G401 (cell line): ENCODE data around the gene HIGD1C. TPM values are rescaled to one million over a fixed set of nuclear protein-coding genes. Genes with fewer than 3 reads are reported as not detected.

Experiments used
- DNase-seq: peaks from one replicate; pipeline ENCODE4 v3.0.0-alpha.2; 2015; ENCODE audit warnings: low spot score
- in situ Hi-C: cut with HindIII; loops from 2 replicates; pipeline ENCODE4 v1.10.0; 2016; ENCODE audit warnings: low sequenced_read_pairs, mixed read lengths
- total RNA-seq: library from RNA; depleted of rRNA; stranded (reverse); fragments of >200 nt; shearing (Covaris generic); gene quantifications from 2 replicates; pipeline ENCODE4 v1.2.3, GENCODE V29; 2014

Gene HIGD1C
- total RNA-seq, 1 experiment from 2014 or later: not detected

DNA sequence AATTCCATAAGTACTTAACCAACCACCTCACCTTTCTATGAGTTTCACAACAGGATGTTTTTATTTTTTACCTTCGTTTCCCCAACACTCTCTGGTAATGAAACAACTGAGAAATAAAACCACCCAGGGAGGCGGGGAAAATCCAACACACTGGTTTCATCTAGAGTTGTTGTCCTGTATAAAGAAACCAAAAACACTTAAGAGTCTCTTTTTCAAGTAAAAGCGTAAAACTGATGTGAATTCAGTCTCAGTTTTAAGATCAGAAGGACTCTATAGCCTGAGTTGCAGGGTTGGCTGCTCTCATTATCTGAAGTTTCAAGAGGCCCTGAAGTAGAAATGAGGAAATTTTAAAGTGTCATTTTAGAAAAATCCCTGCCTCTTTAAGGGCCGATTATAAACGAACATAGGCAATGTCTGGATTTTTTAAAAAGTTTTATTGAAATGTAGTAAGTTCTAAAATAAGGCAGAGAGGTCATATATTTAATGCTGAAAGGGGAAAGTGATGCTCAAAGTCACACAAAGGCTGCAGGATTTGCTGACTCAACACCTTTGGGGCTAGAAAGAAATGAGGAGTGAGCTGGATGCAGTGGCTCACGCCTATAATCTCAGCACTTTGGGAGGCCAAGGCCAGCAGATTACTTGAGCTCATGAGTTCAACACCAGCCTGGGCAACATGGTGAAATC is 27.2 kb downstream of the HIGD1C start:
- in situ Hi-C loops: no loop called here
- DNase-seq: no peak

DNA sequence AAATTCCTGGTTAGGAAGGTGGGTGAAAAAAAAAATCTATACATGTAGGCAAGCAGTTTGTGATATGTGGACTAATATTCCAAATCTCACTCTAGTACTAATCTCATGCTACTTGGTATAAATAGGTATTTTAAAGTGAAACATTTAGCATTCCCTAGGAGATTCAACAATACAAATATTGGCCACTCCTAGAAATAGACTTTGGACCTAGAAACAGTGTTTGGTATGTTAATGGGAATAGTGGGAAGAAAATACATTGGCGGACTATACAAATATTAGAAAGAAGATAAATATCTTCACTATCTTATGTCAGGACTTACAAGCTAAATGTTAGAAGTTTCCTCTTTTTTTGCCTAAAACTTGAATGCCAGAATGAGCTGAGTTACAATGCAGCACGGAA is 28.2 kb downstream of the HIGD1C start:
- in situ Hi-C loops: no loop called here
- DNase-seq: no peak

DNA sequence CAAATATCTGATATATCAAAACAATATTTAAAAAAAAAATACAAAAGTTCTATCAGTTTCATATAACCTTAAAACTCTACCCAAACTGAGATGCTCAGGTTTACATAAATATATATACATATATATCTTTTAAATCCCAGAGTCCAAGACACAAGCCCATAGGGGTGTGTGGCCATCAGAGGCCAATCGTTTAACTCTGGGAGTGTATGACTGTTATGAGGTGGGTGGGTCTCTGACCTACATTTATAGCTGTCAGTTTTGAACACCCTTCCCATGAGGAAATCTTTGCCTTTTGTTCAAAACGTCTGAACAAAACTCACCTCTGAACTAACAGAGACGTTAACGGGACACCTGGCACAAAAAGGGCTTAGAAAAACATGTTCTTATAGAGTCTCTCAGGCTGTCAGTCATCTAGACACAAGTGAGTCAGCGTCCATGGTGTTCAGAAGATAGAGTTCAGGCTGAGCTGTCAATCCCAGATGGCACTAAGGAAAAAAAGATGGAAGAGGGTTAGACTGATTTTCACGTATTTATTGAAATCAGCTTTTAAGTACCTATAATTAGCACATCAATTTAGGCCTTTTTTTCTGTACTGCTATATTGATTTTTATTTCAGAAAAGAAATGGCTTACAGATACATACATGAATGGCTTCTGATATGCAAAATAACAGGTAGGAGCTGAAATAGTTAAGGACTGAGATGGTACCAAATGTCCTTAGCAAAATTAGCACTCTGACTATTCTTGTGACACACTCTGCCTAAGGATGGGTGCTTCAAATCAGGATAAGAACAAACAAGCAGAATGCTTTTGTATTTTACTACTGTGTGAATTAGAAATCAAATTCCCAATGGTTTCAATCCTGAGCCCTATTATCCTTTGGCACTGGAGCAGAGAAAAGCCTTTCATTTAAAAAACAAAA is 29.2 kb downstream of the HIGD1C start:
- in situ Hi-C loops: no loop called here
- DNase-seq: no peak

GRCh38 chr12:50984586-50985298 is 32.4 kb downstream of the HIGD1C start:
- no peak for DNase-seq
- in situ Hi-C loops: no loop called here

DNA sequence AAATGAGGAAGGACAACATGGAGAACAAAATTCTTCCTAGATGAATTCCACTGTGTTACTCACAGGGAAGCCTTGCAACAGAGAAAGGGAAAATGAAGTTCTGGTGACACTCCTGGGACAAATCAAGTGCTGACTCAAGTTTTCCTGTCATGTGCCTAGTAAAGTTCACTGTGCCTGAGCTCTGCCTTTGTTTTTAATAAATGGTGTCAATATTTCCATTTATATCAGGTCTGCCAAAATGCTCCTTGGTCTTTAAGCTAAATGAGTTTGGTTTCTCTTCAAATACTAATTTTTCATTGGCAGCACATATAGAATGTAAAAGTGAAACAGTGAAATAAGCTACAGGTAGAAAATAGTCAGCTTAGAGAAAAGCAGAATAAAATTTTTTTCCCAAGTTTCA is 33.0 kb downstream of the HIGD1C start:
- in situ Hi-C loops: no loop called here
- no peak for DNase-seq

DNA sequence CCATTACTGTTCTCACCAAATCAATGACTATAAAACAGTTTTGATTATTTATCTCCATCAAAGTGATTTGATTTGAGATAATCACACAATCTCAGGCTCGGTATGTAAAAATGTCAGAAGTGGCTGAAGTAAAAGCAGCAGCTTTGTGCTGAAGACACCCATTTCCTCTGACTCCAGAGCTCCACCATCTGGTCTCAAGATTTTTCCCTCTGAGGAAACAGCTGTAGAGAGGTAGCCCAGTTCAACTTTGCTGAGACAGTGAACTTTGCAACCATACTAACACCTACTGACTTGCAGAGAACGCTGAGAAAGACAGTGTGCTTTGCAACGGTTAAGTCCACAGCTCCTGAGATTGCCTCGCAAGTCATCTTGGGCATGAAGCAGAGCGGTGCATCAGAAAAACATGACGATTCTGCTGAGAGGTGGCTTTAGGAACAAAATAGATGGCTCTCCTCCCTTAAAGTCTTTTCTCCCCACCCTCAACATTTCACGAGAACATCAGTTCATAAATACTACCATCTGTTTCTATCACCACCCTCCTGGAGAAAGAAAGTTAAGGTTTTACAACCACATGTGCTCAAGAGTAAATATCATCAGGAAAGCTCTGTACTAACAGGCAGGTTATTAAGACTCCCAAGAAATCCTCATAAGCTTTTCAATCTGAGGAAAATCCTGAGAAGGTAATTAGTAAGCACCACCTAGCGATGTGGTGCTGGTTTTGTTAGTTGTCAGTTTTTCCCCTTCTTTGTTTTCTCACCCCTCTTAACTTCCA is 34.8 kb downstream of the HIGD1C start:
- peak; percentile 75 for DNase-seq
- in situ Hi-C loops: no loop called here

GRCh38 chr12:50988051-50988450 is 35.7 kb downstream of the HIGD1C start:
- in situ Hi-C loops: no loop called here
- DNase-seq: no peak

- in situ Hi-C loops: no loop called here
Measured at GRCh38 chr12:50988871-50989270, 36.5 kb downstream of the HIGD1C start.

GRCh38 chr12:50990147-50990727 is 37.9 kb downstream of the HIGD1C start:
- in situ Hi-C loops: no loop called here
- DNase-seq: no peak

More at GRCh38 chr12:50988871-50989270, 36.5 kb downstream of the HIGD1C start:
- DNase-seq: no peak

DNA sequence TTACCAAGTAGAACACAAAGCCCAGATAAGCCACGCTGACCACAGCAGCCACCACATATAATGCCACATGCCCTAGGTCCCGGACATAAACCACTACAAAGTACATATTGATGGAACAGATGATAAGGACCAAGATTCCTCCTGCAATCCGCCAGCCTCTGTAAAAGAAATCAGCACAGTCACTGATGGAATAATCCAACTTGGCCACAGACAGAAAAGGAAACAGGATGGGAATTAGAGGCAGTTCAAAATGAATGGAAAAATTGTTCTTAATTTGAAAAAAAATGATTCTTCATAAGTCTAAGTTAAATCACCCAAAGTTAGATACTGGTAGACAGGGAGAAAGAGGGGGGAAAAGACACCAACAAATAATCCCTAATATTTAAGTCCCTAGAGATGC is 38.4 kb downstream of the HIGD1C start:
- in situ Hi-C loops: no loop called here
- no peak for DNase-seq

DNA sequence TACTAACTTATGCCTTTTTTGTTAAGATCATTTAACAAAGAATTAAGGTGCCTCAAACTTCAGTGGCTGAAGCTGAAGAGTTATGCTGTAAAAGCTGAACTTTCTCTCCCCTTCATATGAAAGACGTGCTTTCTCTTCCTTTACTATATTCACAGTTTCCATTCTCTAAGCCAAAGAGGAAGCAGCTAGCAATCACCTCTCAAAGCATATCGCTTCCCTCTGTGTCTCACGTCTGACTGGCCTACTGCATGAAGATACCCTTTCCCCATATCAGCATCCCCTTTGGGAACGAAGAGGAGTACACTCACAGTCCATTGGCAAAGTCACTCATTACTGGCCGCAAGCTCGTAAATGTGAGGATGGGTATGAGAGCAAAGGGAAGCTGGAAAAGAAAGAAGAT is 38.9 kb downstream of the HIGD1C start:
- in situ Hi-C loops: no loop called here
- DNase-seq: no peak

- no peak for DNase-seq
- in situ Hi-C loops: no loop called here
Measured at GRCh38 chr12:50992819-50993218, 40.5 kb downstream of the HIGD1C start.

- in situ Hi-C loops: no loop called here
Measured at GRCh38 chr12:50999093-50999492, 46.7 kb downstream of the HIGD1C start.

GRCh38 chr12:51000245-51000644 is 47.9 kb downstream of the HIGD1C start:
- in situ Hi-C loops: no loop called here
- no peak for DNase-seq

More at GRCh38 chr12:50999093-50999492, 46.7 kb downstream of the HIGD1C start:
- no peak for DNase-seq

GRCh38 chr12:51001799-51002198 is 49.5 kb downstream of the HIGD1C start:
- in situ Hi-C loops: no loop called here
- no peak for DNase-seq

DNA sequence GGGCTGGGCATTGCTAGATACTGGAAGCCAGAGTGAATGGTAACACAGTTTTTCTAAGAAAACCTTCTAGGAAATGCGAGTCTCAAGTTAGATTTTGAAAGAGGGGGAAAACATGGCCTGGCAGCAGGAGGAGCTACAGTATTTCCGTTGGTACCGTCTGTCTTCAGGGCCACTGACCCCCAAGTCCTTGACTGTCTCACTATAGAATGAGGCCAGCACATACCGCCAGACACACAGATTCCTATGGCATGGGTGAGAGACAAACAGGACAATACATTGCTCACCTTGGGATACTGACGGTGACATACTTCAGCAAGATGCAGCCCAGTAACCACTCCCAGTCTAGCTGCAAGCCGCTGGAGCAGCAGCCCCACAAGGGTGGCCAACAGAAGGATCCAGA is 52.2 kb downstream of the HIGD1C start:
- in situ Hi-C loops: no loop called here
- DNase-seq: no peak

DNA sequence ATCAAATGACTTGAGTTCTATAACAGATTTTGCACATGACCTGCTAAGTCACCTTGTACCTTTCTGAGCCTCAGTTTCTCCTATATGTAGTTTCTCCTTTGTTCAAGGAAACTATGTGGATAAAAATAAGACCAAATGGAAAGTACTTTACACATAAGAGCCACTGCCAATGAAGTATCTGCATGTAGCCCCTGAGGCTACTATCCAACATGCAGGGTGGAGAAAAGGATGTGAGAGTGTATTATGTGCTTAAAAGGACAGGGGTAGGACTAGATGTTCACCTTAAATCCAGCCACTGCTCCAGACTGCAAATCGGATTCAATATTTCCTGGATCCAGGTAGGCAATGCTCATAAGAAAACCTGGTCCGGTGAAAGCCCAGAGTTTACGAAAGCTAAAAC is 52.7 kb downstream of the HIGD1C start:
- DNase-seq: no peak
- in situ Hi-C loops: no loop called here

DNA sequence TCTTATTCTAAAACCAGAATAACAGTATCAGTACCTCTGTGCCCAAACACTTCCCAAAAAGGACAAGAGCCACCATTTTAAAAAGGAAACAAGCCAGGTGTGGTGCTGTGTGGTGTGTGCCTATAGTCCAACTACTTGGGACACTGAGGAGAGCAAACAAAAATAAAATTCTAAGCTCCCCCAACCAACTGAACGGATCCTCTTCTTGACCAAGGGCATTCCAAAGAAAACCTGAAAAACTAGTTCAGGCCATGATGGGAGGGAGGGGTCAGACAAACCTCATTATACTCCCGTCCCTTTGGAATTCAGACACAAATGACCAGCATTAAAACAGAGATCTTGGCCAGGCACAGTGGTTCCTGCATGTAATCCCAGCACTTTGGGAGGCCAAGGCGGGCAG is 53.3 kb downstream of the HIGD1C start:
- in situ Hi-C loops: no loop called here
- no peak for DNase-seq
